Measurements from ENCODE around the gene RAD51B. TPM values are rescaled to one million over a fixed set of nuclear protein-coding genes. Genes with fewer than 3 reads are reported as not detected.

The RAD51B gene
- total RNA-seq, 1 experiment from 2014 or later: 23.3 TPM

DNA sequence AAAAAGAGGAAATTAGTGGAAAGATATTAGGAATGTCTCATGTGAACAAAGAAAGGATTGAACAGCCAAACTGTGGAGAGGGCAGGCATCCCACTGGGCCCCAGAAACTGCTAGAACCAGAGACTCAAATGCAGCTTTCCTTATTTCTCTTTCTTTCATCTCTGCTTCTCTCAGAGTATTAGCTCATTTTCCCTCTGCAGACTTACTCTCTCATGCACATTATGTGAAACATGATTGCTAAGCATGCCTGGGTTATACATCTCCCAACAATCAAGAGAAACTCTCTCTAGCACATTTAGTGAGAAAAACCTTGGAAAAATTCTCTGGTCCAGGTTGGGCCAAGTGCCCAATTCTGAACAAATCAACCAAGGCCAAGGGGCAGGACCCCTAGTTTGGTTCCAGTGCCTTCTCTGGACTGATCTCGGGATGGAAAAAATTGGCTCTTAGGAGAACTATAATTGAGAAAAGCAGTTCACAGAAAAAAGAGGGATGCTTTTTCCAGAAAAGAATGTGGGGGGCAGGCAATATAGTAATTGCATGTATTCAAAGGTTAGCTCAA, 313.1 kb downstream of the RAD51B start:
- CTCF ChIA-PET: no interaction called here

DNA sequence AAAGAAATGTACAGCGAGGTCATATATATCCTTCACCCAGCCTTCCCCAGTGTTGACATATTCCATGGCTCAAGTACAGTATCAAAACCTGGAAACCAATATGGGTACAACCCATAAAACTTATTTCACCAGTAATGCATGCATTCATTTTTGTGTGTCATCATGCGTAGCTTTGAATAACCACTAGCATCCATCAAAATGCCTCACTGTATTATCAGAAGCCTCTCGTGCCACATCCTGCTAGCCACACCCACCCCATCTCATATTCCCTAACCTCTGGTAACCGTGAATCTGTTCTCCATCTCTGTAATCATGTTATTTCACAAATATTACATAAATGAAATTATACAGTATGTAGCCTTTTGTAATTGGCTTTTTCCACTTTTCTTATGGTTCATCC, 314.3 kb downstream of the RAD51B start:
- ChIA-PET POLR2A (ENCODE audit: low non-redundant PET) (no interaction called here), CTCF (no interaction called here)
- intact Hi-C loops (cut with micrococcal nuclease; ENCODE audit: unreplicated experiment): no loop called here
- H3K4me1 ChIP-seq (ENCODE audit: insufficient read depth, low read length, poor library complexity, severe bottlenecking): peaks cover 24% of the 10 kb centered on the region
- H3K27me3 ChIP-seq (replicated peaks; ENCODE audit: insufficient read depth, low read depth, low read length, poor library complexity): no peaks in the 10 kb centered on the region
- H3K27ac ChIP-seq (ENCODE audit: low read depth, low read length, poor library complexity, severe bottlenecking): no peak overlapping the region
- H3K9me3 ChIP-seq (ENCODE audit: low read depth, low read length, poor library complexity, severe bottlenecking): no peaks in the 10 kb centered on the region
- H3K4me3 ChIP-seq (ENCODE audit: low read depth, low read length, poor library complexity, severe bottlenecking): no peak overlapping the region
- no peak for DNase-seq (ENCODE audit: low spot score)
- BruUV-seq (replicated peaks): no TSS peak
- H3K36me3 ChIP-seq (ENCODE audit: insufficient read depth, low read length, poor library complexity, severe bottlenecking): no peaks in the 10 kb centered on the region
- TF ChIP-seq, protein P1, sequence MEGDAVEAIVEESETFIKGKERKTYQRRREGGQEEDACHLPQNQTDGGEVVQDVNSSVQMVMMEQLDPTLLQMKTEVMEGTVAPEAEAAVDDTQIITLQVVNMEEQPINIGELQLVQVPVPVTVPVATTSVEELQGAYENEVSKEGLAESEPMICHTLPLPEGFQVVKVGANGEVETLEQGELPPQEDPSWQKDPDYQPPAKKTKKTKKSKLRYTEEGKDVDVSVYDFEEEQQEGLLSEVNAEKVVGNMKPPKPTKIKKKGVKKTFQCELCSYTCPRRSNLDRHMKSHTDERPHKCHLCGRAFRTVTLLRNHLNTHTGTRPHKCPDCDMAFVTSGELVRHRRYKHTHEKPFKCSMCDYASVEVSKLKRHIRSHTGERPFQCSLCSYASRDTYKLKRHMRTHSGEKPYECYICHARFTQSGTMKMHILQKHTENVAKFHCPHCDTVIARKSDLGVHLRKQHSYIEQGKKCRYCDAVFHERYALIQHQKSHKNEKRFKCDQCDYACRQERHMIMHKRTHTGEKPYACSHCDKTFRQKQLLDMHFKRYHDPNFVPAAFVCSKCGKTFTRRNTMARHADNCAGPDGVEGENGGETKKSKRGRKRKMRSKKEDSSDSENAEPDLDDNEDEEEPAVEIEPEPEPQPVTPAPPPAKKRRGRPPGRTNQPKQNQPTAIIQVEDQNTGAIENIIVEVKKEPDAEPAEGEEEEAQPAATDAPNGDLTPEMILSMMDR (conservative IDR thresholded peaks at IDR 0.05; ENCODE audit: low read depth, low read length): no peak
- TF ChIP-seq EZH2 (IDR thresholded peaks at IDR 0.05; ENCODE audit: borderline replicate concordance, low read depth, low read length, poor library complexity, severe bottlenecking): no peak

More for the DNA sequence above, 313.1 kb downstream of the RAD51B start:
- POLR2A ChIA-PET (ENCODE audit: low non-redundant PET): no interaction called here
- Histone ChIP-seq H3K4me3 (ENCODE audit: low read depth, low read length, poor library complexity, severe bottlenecking) (no peak overlapping the region), H3K36me3 (ENCODE audit: insufficient read depth, low read length, poor library complexity, severe bottlenecking) (no peaks in the 10 kb centered on the region), H3K9me3 (ENCODE audit: low read depth, low read length, poor library complexity, severe bottlenecking) (no peaks in the 10 kb centered on the region), H3K27me3 (replicated peaks; ENCODE audit: insufficient read depth, low read depth, low read length, poor library complexity) (no peaks in the 10 kb centered on the region), H3K4me1 (ENCODE audit: insufficient read depth, low read length, poor library complexity, severe bottlenecking) (peaks cover 12% of the 10 kb centered on the region), H3K27ac (ENCODE audit: low read depth, low read length, poor library complexity, severe bottlenecking) (no peak overlapping the region)
- TF ChIP-seq EZH2 (IDR thresholded peaks at IDR 0.05; ENCODE audit: borderline replicate concordance, low read depth, low read length, poor library complexity, severe bottlenecking): no peak
- TF ChIP-seq, protein P1 (conservative IDR thresholded peaks at IDR 0.05; ENCODE audit: low read depth, low read length): no peak
- DNase-seq (ENCODE audit: low spot score): no peak
- BruUV-seq (replicated peaks): no TSS peak
- intact Hi-C loops (cut with micrococcal nuclease; ENCODE audit: unreplicated experiment): no loop called here

DNA sequence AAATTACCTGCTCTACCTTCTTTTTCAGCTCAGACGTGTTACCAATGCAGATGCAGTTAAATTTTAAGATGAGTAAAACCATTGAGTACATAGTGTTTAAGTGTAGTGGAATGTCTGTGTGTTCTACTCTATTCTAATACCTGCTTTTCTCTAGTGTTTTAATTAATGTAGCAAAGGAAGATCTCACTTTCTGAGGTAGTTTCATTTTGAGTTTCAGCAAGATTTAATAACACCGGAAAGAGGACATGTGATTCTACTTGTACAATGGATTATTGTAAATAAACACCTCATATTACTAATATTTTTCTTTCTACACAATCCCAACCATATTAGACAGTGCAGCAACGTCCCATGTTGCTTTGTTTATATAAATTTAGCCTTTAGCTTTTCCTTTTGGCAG, 315.4 kb downstream of the RAD51B start:
- no TSS peak for BruUV-seq (replicated peaks)
- H3K4me3 ChIP-seq (ENCODE audit: low read depth, low read length, poor library complexity, severe bottlenecking): no peak overlapping the region
- peaks cover 35% of the 10 kb centered on the region for H3K4me1 ChIP-seq (ENCODE audit: insufficient read depth, low read length, poor library complexity, severe bottlenecking)
- ChIA-PET CTCF (no interaction called here), POLR2A (ENCODE audit: low non-redundant PET) (no interaction called here)
- H3K27me3 ChIP-seq (replicated peaks; ENCODE audit: insufficient read depth, low read depth, low read length, poor library complexity): no peaks in the 10 kb centered on the region
- no peaks in the 10 kb centered on the region for H3K9me3 ChIP-seq (ENCODE audit: low read depth, low read length, poor library complexity, severe bottlenecking)
- TF ChIP-seq EZH2 (IDR thresholded peaks at IDR 0.05; ENCODE audit: borderline replicate concordance, low read depth, low read length, poor library complexity, severe bottlenecking): no peak
- TF ChIP-seq, protein P1 (conservative IDR thresholded peaks at IDR 0.05; ENCODE audit: low read depth, low read length): no peak
- H3K36me3 ChIP-seq (ENCODE audit: insufficient read depth, low read length, poor library complexity, severe bottlenecking): no peaks in the 10 kb centered on the region
- intact Hi-C loops (cut with micrococcal nuclease; ENCODE audit: unreplicated experiment): no loop called here
- no peak for DNase-seq (ENCODE audit: low spot score)
- H3K27ac ChIP-seq (ENCODE audit: low read depth, low read length, poor library complexity, severe bottlenecking): no peak overlapping the region

All from A673 (cell line).